ENCODE data around the gene CISD2.
"Not testable (repeated sequence)": the region's sequence is repeated elsewhere in the genome, so short reads cannot be mapped to it uniquely, and the experiment has no call there.

Gene CISD2, protein sequence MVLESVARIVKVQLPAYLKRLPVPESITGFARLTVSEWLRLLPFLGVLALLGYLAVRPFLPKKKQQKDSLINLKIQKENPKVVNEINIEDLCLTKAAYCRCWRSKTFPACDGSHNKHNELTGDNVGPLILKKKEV

DNA sequence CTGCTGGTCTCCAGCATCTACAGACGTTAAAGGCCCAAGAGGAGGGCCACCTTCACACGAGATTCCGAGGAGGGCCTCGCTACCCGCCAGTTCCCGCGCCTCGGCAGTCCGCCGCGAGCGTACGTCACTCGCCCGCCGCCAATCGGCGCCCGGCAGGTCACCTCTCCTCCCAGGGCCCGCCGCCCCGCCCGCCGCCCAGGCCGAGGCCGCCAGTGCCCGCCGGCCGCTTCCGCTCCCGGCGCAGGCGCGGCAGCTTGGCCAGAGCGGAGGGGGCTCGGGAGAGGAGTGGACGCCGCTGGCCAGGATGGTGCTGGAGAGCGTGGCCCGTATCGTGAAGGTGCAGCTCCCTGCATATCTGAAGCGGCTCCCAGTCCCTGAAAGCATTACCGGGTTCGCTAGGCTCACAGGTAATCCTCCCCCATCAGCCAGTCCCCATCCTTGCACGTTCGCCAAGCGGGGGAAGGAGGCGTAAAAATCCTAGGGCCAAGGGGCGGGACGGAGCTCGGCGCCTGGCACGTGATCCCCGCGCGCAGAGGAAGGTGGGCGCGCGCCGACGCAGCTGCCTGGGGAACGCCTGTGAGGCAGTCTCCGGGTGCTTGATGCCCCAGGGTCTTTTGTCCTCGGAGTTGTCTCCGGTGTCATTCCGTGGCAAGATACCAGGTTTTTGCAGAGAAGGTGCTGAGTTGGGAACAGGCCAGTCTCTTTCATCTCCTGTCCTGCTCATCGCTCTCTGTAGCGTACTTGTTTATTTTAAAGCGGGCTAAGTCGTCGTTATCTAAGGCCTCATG lies at the start of gene CISD2:
TSS of gene CISD2 (plus strand) at position 212 of the 788 bp plus-strand sequence. CDS start at position 305, 93 bp downstream.
- peak; percentile 87 to 88 for DNase-seq

GRCh38 chr4:102819100-102819499 lies 49.7 kb upstream of the CISD2 start:
- not testable (repeated sequence) for DNase-seq

DNA sequence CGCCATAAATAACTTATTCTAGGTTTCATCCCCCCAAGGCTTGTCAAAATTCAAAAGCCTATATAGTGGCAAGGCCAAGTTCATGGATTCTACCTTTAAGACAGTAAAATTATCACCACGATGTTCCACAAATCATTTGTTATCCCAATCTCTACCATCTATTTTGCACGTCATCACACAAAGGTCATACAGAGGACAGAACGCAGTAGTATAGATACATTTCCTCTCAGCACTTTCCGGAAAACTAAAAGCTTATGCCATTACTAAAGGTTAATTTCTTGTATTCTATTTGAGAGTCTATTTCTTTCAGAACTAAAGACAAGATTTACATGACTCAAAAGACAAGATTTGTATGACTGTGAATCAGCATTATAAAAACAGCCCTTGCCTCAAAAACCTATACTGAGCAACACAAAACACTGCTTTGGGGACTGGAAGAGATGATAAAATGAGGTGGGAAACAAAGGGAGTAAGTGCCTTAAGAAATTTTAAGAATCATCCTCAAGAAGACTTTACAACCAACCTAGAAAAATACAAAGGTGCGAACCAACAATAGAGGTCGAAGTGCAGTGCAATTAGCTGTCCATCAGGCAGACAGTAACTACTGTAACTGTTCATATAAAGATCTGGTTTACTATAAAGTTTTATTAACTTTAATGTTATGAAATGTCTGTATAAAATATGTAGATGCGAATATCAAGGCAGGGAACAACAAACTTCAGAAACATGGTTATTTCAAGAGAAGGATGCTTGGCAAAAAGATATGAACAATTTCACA lies 49.0 kb upstream of the CISD2 start:
- DNase-seq = no peak

DNA sequence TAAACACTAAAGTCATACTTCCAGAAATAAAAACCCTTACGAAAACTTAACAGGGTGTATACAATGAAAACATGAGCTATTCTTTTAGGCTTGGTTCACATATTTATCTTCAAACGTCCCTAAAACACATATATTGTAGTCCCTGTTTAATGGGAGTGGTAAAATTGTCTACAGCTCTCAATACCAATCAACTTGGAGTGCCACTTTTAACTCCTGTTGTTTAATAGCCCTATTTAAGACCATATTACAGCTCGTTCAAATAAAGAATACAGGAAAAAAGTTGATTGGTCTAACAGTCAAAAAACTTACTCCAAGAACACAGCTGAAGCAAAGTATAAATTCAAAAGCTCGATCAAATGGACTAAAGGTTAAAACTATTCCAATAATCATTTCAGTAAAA lies 45.3 kb upstream of the CISD2 start:
- no peak for DNase-seq

DNA sequence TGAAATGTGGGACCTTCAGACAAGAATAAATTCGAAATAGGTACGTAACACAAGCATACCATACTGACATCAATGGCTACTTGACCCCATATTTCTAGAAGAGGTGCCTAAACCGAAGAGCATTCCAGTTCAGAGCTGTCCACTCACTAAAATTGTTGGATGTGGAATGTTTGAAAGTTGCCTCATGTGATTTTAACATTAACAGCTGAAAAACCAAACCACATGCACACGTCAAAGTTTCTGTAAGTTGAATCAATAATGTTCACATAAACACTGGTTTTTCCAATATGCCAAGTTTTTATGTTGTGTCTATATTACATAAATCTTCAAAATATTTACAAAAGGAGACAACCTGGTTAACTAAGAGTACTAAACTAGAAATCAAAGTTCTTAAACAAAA lies 44.9 kb upstream of the CISD2 start:
- DNase-seq = no peak

GRCh38 chr4:102824398-102824797 lies 44.4 kb upstream of the CISD2 start:
- no peak for DNase-seq

DNA sequence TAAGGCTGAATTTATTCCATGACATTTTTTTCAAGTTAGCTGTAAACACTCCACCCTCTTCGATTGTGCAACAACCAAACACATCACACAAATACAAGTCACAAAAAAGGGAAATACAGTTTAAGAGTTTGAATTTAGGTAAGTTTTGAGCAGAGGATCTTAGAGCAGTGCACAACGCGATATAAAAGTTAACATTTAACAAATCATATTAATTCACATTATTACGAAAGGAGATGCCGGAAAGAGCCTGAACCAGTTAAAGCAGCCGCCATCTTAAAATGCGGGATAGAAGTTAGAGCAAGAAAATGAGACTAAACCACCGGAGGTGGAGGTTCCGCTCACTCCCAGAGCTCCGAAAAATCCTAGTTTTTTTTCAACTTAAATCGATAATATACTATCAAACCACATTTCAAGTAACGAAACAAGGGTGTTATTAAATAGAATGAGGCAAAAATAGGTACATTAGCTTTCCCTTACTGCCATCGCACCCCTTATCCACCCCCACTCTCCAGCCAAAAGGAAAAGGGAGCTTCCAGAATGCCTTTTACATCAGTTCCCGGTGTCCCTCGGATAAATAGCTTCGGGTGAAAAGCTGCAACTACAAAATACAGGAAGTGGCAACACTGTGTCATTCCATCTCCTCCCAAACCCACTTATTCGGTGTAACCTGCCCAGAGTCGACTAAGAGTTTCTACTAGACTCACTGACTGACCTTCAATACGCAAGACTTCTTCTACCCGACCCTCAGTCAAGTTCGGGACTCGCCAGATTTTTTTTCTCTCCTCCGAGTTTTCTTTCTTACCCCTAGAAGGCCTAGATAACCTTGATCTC lies 43.3 kb upstream of the CISD2 start:
- peak; percentile 75 to 77 for DNase-seq

DNA sequence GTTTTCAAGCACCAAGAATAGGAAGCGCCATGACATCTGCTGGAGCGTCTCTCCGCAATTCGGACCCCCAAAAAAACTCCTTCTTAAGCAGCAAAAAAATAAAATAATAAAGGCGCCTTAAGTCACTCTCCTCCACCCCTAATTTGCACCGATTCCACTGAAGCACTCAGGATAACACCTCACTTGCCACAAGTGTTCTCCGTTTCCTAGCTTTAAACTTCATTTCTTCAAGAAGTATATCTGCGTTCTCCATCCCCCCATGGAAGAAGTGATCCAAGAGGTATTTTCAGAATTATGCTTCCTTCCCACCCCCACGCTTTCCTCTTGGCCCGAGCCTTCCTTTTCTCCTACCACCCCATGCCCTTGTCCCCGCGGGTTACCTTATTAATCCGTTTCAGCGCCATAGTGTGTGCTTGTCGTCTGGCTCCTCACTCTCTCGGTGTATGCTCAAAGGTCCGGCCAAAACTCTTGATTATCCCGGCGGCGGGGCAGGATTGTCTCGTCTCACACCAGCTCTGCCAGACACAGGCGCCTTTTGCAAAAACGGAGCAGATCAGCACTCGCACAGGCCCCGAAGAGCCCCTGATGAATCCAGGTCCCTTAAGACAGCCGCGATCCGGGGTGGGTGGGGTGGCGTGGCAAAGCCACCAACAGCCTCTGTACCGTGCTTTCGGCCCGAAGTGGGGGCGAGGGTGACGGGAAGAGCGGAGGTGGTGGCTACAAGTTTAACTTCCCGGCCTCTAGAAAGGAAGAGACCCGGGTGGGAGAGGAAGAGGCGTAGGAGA lies 42.5 kb upstream of the CISD2 start:
- peak; percentile 22 to 32 for DNase-seq

- peak; percentile 88 to 95 for DNase-seq
Observed at GRCh38 chr4:102826890-102827673, 41.7 kb upstream of the CISD2 start, which contains the start of gene UBE2D3. UBE2D3 (minus strand) TSS chr4:102827551; CDS start chr4:102826508, 1,043 bp downstream.

DNA sequence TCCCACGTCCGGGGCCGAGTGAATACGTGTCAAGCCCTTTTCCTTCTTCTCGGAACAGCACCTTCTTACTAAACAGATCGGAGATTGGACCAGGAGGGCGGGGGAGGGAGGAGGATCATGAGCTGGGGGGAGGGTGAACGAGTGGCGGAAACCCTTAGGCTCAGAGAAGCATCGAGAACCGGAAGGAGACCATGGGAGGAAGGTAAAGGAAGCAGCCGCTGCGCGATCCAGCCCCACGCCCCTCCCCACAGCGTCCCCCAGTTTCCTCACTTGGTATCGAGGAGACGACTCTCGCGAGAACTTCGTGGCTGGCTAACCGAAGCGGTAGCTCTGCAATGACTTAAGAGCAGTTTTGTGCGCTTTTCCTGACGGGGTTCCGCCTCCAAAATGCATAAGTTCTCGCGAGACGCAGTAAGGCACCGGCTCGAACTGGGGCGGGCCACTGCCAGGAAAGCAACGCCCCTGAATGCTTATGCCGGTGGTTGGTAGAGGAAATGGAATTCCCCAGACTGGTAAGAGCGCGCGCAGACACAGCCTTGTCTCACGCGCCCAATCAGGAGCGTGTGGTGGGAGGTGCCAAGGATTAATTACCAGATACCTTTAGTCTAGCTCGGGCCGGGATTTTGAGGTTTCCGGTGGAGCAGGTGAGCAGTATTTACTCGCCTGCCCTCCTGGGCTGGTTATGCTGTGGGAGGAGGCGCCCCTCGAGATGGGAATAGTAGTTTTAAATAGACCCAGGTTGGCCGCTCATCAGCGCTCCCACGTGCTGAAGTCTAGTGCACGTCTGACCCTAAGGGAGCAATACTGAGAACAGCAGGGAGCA lies 40.9 kb upstream of the CISD2 start:
- peak; percentile 99 to 100 for DNase-seq

- DNase-seq = no peak
Observed at GRCh38 chr4:102828497-102828808, 40.3 kb upstream of the CISD2 start.

DNA sequence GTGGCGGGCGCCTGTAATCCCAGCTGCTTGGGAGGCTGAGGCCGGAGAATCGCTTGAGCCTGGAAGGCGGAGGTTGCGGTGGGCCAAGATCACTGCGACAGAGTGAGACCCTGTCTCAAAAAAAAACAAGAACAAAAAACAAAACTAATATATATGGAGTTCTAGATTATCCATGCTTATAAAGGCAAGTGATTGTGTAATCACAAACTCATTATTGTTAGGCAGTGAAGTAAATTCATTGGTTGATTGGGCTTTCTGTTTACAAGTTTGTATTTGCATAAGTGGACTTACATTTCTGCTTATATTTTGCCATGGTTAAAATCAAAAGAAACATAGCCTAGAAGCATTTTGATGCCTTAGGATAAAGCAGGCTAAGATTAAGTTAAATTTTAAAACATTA lies 39.0 kb upstream of the CISD2 start:
- no peak for DNase-seq

DNA sequence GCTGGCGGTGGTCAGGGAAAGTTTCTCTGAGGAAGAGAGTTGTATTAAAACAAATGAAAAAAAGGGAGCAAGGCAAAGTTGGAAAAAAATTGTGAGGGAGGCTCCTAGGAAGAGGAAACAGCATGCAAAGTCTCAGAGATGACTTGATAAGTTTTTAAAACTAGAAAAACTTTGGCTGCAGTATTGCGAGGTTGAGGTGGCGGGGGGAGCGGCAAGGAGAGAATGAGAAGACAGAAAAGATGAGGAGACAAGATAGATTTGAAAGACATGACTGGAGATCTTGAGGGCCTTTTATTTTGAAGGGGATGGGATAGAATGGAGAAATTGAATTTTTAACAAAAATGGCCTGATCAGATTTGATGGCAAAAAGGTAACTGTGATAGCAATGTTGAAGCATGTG lies 36.7 kb upstream of the CISD2 start:
- DNase-seq = no peak

- DNase-seq = no peak
Observed at GRCh38 chr4:102832667-102833066, 36.1 kb upstream of the CISD2 start.

DNA sequence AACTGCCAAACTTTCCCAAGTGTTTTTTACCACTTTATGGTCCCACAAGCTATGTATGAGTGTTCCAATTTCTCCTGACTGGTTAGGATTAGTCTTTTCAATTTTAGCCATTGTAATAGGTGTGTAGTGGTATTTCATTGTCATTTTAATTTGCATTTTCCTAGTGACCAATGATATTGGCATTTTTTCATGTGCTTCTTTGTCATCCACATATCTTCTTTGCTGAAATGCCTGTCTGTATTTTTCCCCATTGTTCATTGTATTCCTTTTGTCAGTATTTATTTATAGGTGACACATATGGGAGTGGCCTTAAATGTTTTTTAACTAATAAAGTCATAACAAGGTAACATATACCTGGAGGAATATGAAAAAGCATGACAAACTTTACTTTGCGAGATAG lies 32.2 kb upstream of the CISD2 start:
- DNase-seq = no peak

DNA sequence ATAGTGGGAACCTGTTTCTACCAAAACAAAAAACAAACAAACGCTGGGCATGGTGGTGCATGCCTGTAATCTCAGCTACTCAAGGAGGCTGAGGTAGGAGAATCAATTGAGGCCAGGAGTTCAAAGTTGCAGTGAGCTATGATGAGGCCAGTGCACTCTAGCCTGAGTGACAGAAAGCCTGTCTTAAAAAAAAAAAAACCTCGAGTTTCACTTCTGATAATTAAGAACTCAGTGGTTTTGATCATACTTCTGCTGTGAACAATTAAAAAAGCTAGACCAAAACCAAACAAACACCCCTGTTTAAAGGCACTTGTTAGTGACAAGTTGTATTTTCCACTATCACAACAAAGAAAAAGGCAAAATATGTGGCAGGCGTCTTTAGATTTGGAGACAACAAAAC lies 26.4 kb upstream of the CISD2 start:
- no peak for DNase-seq

DNA sequence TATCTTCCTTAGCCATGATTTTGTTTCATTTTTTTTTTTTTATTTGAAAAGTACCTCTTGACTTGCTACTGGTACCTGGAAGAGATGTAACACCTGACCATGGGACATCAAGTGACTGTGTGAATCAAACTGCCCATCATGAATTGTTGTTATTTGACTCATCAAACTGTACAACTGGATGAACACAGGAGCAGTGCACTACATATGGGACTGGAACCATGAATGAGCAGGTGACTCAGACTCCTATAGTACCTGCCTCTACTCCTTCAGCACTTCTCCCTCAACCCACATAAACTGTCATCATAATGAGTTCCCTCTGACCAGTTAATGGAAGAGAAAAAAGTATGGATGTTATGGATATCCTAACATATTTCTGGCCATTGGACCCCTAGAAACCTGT lies 25.5 kb upstream of the CISD2 start:
- no peak for DNase-seq

DNA sequence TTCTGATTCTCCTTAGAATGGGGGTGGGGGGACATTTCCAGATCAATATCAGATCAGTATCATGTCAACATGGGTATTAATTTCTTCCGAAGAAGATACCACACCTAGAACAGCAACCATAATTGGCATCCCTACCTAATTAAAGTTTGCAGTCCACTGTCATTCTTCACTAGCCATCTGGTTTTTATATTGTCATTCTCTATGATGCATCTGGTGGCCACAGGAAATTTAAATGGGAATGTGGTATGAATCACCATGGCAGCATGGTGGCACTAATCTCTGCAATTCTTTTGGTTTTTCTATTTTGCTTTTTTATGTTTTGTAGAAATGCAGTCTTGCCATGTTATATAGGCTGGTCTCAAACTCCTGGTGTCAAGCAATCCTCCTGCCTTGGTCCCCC lies 24.9 kb upstream of the CISD2 start:
- DNase-seq = no peak

DNA sequence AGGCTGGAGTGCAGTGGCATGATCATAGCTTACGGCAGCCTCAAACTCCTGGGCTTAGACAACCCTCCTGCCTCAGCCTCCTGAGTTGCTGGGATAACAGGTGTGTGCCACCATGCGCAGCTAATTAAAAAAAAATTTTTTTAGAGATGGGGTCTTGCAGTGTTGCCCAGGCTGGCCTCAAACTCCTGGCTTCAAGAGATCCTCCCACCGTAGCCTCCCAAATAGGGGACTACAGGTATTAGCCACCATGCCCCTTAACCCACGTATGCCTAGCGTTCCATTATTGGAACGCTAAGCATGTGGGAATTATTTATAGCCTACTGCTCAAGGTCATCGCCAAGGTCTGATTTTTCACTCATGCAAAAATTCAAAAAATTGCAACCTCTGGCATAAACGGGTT lies 21.1 kb upstream of the CISD2 start:
- no peak for DNase-seq

DNA sequence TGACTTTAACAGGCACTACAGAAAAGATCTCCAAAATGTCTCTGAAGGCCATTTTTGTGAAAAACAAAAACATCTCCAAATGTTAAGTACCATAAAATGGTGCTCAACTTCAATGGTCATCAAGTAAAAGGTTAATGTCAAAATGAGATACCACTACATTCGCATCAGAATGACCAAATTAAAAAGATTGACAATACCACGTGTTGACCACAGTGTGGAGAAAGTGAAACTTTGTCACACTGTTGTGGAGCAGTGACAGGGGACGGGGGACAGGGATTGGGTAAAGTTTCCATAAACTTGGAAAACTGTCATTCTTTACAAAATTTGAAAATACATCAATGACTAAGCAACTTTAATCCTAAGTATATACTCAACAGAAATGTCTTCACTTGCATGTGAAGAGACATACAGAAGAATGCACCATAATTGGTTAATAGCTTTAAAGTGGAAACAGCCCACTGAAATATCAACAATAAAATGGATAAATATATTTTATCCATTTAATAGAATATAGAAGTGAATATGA lies 19.1 kb upstream of the CISD2 start:
- no peak for DNase-seq
